GM12878 (cell line): ENCODE results near the gene NUP50.

Source experiments
- CBX5 ChIP-seq: sonication (generic); IDR thresholded peaks from 2 replicates; pipeline ENCODE4 v1.6.1; 2016; ENCODE audit warnings: low read depth, moderate library complexity, mild to moderate bottlenecking, inconsistent platforms
- GABPA ChIP-seq: IDR thresholded peaks from 2 replicates; pipeline ENCODE4 v1.6.1; 2014; ENCODE audit warnings: antibody characterized with exemption, low read depth, mild to moderate bottlenecking, inconsistent platforms
- MXI1 ChIP-seq: fragments of 150-350 bp; IDR thresholded peaks from 2 replicates; pipeline ENCODE4 v1.6.1; 2011; ENCODE audit warnings: low read depth, mild to moderate bottlenecking, inconsistent platforms, low read length, improper control_type of control experiment
- SP1 ChIP-seq: IDR thresholded peaks from one replicate; pipeline ENCODE4 v1.6.1; 2011; ENCODE audit warnings: low read depth, low read length
- ZNF274 ChIP-seq: IDR thresholded peaks from one replicate; pipeline ENCODE4 v1.8.0; 2011; ENCODE audit not compliant: insufficient read length, insufficient read depth
- TF ChIP-seq, protein P1 (sequence below): fragments of 450-650 bp; IDR thresholded peaks from 2 replicates; pipeline ENCODE4 v1.6.1; 2016; ENCODE audit warnings: mild to moderate bottlenecking

DNA sequence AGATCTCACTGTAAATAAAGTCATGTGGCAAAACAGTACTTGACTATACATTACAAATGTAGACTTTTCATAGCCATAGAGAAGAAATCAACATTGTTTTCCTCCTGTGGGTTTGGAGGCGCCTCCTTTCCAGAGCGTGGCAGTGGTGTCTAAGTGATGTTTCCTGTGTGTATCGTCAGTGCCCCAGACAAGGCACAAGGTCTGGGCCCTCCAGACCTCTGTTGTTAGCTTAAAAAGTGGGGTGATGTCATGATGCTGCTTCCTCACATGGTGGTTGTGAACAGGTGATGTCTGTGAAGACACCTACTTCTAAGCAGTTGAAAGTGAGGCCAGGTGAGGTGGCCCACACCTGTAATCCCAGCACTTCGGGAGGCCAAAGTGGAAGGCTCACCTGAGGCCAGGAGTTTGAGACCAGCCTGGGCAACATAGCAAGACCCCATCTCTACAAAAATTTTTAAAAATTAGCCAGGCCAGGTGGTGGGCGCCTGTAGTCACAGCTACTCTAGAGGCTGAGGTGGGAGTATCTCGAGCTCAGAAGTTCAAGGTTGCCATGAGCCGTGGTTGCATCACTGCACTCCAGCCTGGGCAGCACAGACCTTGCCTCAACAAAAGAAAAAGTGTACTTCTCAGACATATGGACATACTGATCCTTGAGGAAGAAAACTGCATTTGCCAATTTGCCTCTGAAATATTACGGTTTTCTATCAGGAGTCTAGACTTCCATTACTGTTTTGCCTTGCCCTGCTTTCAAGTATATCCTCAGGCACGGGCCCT, 15.7 kb downstream of the NUP50 start:
- TF ChIP-seq GABPA (no peak), MXI1 (no peak), SP1 (no peak), ZNF274 (no peak), CBX5 (no peak)
- TF ChIP-seq, protein P1, sequence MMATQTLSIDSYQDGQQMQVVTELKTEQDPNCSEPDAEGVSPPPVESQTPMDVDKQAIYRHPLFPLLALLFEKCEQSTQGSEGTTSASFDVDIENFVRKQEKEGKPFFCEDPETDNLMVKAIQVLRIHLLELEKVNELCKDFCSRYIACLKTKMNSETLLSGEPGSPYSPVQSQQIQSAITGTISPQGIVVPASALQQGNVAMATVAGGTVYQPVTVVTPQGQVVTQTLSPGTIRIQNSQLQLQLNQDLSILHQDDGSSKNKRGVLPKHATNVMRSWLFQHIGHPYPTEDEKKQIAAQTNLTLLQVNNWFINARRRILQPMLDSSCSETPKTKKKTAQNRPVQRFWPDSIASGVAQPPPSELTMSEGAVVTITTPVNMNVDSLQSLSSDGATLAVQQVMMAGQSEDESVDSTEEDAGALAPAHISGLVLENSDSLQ, result no peak
